GM06990 (cell line): Measurements from ENCODE around the gene NUP188.

ENCODE experiments used
- DNase-seq: peaks from one replicate; pipeline ENCODE4 v3.0.0-alpha.2; 2011; ENCODE audit not compliant: insufficient read length; ENCODE audit errors: extremely low read depth
- H3K27me3 ChIP-seq: replicated peaks from 2 replicates; pipeline ENCODE4 v1.6.0; 2011; ENCODE audit warnings: low read length; ENCODE audit not compliant: control insufficient read depth, insufficient read depth
- H3K36me3 ChIP-seq: 2 replicates; pipeline ENCODE4 v1.5.1; 2011; ENCODE audit warnings: low read length; ENCODE audit not compliant: control insufficient read depth, insufficient read depth
- H3K4me3 ChIP-seq: replicated peaks from 2 replicates; pipeline ENCODE4 v1.5.1; 2011; ENCODE audit warnings: low read depth, mild to moderate bottlenecking, control low read depth, low read length
- TF ChIP-seq, protein P1 (sequence below): IDR thresholded peaks from 2 replicates; pipeline ENCODE4 v1.5.1; 2011; ENCODE audit warnings: low read length, control low read depth, mild to moderate bottlenecking, inconsistent platforms; ENCODE audit not compliant: insufficient read depth, poor library complexity, severe bottlenecking

NUP188 gene

DNA sequence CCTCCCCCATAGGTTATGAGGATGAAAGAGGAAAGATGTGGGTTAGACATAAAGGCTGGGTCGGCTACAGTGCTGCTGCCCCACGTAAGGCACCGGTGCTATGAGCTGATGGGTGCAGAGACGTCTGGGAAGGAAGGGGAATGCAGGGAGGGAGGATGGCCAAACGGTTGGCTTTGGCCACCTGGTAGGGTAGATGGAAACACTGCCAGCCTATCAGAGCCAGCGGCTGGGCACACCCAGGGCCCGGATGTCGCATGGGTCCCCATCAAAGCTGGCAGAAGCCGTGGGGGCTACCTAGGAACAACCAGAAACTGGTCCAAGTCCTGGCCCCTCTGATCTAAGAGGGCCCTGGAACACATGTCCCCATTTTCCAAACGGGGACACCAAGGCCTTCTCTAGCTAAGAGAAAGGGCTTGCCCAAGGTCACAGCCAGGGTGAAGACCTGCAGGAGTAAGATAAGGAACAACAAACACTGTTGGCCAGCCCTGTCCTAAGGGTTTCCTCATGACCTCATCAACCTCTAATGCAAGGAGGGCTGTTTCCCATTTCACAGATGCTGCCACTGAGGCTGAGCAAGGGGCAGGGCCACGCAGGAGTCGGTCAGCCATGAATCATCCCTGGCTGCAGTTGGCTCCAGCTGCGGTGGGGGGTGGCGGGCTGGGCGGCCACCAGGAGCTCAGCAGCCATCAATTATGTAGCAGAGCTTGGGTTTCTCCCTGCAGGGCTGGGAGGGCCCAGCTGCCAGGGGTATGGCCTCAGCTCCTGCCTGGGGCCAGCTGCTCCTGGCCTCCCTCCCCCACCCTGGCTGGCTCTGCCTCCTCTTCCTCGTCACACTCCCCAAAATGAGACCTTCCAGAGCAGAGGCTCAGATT, 75.8 kb downstream of the NUP188 start:
- no peak overlapping the region for H3K4me3 ChIP-seq
- no peak for DNase-seq
- no peaks in the 10 kb centered on the region; the same call in none of the 2 replicates for H3K36me3 ChIP-seq
- no peaks in the 10 kb centered on the region for H3K27me3 ChIP-seq
- TF ChIP-seq, protein P1, sequence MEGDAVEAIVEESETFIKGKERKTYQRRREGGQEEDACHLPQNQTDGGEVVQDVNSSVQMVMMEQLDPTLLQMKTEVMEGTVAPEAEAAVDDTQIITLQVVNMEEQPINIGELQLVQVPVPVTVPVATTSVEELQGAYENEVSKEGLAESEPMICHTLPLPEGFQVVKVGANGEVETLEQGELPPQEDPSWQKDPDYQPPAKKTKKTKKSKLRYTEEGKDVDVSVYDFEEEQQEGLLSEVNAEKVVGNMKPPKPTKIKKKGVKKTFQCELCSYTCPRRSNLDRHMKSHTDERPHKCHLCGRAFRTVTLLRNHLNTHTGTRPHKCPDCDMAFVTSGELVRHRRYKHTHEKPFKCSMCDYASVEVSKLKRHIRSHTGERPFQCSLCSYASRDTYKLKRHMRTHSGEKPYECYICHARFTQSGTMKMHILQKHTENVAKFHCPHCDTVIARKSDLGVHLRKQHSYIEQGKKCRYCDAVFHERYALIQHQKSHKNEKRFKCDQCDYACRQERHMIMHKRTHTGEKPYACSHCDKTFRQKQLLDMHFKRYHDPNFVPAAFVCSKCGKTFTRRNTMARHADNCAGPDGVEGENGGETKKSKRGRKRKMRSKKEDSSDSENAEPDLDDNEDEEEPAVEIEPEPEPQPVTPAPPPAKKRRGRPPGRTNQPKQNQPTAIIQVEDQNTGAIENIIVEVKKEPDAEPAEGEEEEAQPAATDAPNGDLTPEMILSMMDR = no peak

DNA sequence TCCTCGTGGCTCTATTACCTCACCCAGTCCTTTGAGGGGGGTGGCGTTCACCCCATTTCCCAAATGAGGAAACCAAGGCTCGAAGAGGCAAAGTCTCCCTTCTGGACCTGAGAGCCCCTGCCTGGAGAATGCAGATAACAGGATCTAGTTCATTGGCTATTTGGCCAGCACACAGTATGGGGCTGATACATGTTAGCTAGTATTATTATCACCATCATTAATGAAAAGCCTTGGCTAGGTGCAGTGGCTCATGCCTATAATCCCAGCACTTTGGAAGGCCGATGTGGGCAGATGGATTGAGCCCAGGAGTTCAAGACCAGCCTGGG, 76.4 kb downstream of the NUP188 start:
- DNase-seq = no peak
- H3K27me3 ChIP-seq = no peaks in the 10 kb centered on the region
- H3K4me3 ChIP-seq = no peak overlapping the region
- TF ChIP-seq, protein P1 = no peak
- H3K36me3 ChIP-seq = no peaks in the 10 kb centered on the region; the same call in none of the 2 replicates

DNA sequence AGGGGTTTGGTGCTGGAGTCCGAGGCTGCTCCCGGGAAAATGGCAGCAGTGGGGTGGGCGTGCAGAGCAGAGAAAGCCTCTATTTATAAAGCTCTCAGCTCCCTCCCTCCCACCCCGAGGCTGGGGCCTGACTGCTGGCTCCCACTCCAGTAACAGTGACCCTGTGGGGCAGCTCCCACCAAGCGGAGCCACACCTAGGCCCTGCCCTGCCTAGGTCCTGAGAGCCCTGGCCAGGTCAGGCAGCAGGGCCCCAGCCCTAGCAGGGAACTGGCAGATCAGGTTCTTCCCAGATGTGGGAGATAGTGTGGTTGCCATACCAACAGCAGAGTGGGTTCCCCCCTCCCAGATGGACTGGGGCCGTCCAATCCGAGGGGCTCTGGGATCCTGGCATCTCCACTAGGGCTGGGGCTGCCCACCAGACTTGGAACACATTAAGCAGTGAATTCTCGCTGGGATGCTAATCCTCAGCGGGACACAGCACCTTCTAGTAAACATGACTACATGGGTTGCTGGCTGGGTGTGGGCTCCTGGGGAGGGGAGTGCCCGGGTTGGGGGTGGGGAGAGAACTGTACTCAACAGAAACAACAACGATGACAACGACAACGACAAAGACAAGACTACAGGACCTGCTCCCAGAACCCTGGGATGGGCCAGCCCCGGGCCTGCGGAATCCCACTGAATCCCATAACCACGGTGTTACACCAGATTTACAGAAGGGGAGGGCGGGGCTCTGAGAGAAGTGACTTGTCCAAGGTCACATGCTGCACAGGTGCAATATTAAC, 79.1 kb downstream of the NUP188 start:
- TF ChIP-seq, protein P1 = no peak
- no peaks in the 10 kb centered on the region; the same call in none of the 2 replicates for H3K36me3 ChIP-seq
- no peak for DNase-seq
- H3K4me3 ChIP-seq = peak overlapping the region; percentile 81
- no peaks in the 10 kb centered on the region for H3K27me3 ChIP-seq

DNA sequence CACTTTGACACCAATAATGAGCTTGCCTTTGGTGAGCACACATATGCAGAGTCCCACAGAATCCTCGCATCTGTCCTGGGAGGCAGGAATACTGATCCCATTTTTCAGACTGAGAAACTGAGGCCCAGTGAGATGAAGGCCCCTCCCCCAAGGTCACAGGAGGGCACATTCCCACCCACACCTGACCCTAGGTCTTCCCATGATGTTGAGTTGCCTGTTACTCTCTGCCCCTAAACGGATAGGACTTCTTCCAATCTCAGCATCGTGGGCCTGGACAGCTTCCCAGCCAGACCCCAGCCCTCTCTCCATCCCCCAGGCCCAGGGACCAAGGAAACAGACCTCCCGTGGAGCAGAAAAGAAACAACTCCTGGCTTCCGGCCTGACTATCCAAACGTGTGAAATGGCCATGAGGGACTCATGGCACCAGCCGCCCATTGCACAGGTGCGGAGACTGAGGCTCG, 79.8 kb downstream of the NUP188 start:
- Histone ChIP-seq H3K4me3 (peak overlapping the region; percentile 81), H3K36me3 (no peaks in the 10 kb centered on the region; the same call in 1 of the 2 replicates), H3K27me3 (no peaks in the 10 kb centered on the region)
- DNase-seq = no peak
- TF ChIP-seq, protein P1 = no peak

DNA sequence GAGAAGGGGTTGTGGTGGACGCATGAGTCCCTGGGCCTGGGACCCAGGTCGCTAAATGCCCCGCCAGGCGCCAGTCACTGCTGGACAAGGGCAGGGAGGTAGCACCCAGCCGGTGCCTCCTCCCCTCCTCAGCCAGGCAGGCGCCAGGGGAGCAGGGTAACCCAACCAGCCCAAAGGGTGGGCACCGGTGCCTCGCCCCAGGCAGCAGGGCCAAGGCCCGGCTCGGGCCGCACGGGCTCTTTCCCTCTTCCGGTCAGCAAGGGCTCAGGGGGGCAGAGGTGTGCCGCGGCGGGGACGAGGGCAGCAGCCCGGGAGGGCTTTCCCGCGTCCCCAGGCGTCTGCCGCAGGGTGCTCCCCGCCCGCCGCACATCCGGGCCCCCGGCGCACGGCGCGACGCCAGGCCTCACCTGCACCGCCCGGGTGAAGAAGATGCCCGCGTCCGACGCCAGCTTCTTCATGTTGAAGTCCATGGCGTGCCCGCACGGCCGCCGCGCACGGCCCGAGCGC, 80.2 kb downstream of the NUP188 start:
- TF ChIP-seq, protein P1 = no peak
- H3K27me3 ChIP-seq = no peaks in the 10 kb centered on the region
- DNase-seq = peak; percentile 81

More for the DNA sequence above, 80.2 kb downstream of the NUP188 start:
- Histone ChIP-seq H3K4me3 (peak overlapping the region; percentile 81), H3K36me3 (no peaks in the 10 kb centered on the region; the same call in 1 of the 2 replicates)
